Measurements from ENCODE around the gene EHD4.

EHD4 gene

GRCh38 chr15:41892621-41893421 is 79.5 kb downstream of the EHD4 start:
- FAIRE-seq, result no peak

GRCh38 chr15:41891946-41892345 is 80.4 kb downstream of the EHD4 start:
- no peak for FAIRE-seq

- FAIRE-seq, result no peak
Observed at GRCh38 chr15:41891226-41891625, 81.1 kb downstream of the EHD4 start.

- no peak for FAIRE-seq
Observed at GRCh38 chr15:41890050-41890690, 82.2 kb downstream of the EHD4 start.

- no peak for FAIRE-seq
Observed at GRCh38 chr15:41888662-41889253, 83.6 kb downstream of the EHD4 start.

GRCh38 chr15:41887893-41888292 is 84.5 kb downstream of the EHD4 start:
- FAIRE-seq, result no peak

GRCh38 chr15:41887161-41887560 is 85.2 kb downstream of the EHD4 start:
- FAIRE-seq, result no peak

- FAIRE-seq, result no peak
Observed at GRCh38 chr15:41886741-41887140, 85.6 kb downstream of the EHD4 start.

- no peak for FAIRE-seq
Observed at GRCh38 chr15:41885841-41886240, 86.5 kb downstream of the EHD4 start.

- FAIRE-seq, result no peak
Observed at GRCh38 chr15:41885321-41885720, 87.0 kb downstream of the EHD4 start.

- no peak for FAIRE-seq
Observed at GRCh38 chr15:41884458-41884857, 87.9 kb downstream of the EHD4 start.

- FAIRE-seq, result no peak
Observed at GRCh38 chr15:41883484-41883825, 88.9 kb downstream of the EHD4 start.

- FAIRE-seq, result no peak
Observed at GRCh38 chr15:41882689-41883483, 89.5 kb downstream of the EHD4 start.

- no peak for FAIRE-seq
Observed at GRCh38 chr15:41881920-41882688, 90.3 kb downstream of the EHD4 start.

GRCh38 chr15:41881550-41881919 is 90.8 kb downstream of the EHD4 start:
- no peak for FAIRE-seq

- no peak for FAIRE-seq
Observed at GRCh38 chr15:41881086-41881485, 91.3 kb downstream of the EHD4 start.

GRCh38 chr15:41880156-41880877 is 92.0 kb downstream of the EHD4 start:
- no peak for FAIRE-seq

GRCh38 chr15:41879321-41879845 is 93.0 kb downstream of the EHD4 start:
- FAIRE-seq, result no peak

- no peak for FAIRE-seq
Observed at GRCh38 chr15:41878355-41878699, 94.0 kb downstream of the EHD4 start.

GRCh38 chr15:41877631-41878354 is 94.6 kb downstream of the EHD4 start:
- FAIRE-seq, result no peak

GRCh38 chr15:41876689-41877088 is 95.7 kb downstream of the EHD4 start:
- FAIRE-seq, result no peak
